Measurements from ENCODE around the gene DGCR2.
"Not testable (repeated sequence)": the region's sequence is repeated elsewhere in the genome, so short reads cannot be mapped to it uniquely, and the experiment has no call there.

The DGCR2 gene

DNA sequence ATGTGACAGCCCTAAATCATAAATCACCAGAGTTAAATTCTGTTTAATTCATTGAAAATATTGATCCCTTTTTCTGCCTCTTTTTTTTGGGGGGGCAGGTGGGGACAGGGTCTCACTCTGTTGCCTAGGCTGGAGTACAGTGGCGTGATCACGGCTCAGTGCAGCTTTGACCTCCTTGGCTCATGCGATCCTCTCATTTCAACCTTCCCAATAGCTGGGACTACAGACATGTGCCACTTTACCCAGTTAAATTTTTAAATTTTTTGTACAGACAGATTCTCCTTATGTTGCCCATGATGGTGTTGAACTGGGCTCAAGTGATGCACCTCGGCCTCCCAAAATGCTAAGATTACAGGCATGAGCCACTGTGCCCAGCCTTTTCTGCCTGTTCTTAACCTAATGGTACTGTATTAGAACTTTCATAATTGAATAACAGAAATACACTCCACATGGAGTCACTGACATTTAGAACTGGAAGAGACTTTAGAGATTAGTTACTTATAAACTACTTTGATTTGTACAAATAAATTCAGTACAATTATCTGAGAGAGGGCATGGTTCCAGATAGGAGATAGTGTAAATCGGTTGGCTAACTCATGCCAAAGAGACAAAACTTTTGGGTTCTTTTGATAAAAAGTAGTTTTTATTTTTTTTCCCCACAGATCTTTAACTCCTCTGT is 109.8 kb downstream of the DGCR2 start:
- Histone ChIP-seq H3K27me3 (ENCODE audit: low read depth, low read length) (peaks cover 3% of the 10 kb centered on the region; the same call in 1 of the 2 replicates), H3K4me1 (ENCODE audit: low read length) (no peaks in the 10 kb centered on the region), H2AFZ (ENCODE audit: low read depth, low read length) (no peak overlapping the region), H4K20me1 (ENCODE audit: insufficient read depth, low read length) (no peaks in the 10 kb centered on the region), H3K9ac (ENCODE audit: low read length) (no peak overlapping the region), H3K27ac (ENCODE audit: low read length) (no peak overlapping the region), H3K36me3 (replicated peaks; ENCODE audit: low read depth, low read length) (no peaks in the 10 kb centered on the region), H3K9me3 (ENCODE audit: insufficient read depth, low read length) (no peaks in the 10 kb centered on the region), H3K4me3 (ENCODE audit: low read length) (no peak overlapping the region), H3K4me2 (ENCODE audit: low read length) (no peak overlapping the region), H3K79me2 (ENCODE audit: low read length) (no peaks in the 10 kb centered on the region)
- TF ChIP-seq, protein P1, sequence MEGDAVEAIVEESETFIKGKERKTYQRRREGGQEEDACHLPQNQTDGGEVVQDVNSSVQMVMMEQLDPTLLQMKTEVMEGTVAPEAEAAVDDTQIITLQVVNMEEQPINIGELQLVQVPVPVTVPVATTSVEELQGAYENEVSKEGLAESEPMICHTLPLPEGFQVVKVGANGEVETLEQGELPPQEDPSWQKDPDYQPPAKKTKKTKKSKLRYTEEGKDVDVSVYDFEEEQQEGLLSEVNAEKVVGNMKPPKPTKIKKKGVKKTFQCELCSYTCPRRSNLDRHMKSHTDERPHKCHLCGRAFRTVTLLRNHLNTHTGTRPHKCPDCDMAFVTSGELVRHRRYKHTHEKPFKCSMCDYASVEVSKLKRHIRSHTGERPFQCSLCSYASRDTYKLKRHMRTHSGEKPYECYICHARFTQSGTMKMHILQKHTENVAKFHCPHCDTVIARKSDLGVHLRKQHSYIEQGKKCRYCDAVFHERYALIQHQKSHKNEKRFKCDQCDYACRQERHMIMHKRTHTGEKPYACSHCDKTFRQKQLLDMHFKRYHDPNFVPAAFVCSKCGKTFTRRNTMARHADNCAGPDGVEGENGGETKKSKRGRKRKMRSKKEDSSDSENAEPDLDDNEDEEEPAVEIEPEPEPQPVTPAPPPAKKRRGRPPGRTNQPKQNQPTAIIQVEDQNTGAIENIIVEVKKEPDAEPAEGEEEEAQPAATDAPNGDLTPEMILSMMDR (IDR thresholded peaks at IDR 0.05; ENCODE audit: low read depth, low read length) = no peak
- no peak for TF ChIP-seq EZH2phosphoT487 (IDR thresholded peaks at IDR 0.05; ENCODE audit: low read depth)

DNA sequence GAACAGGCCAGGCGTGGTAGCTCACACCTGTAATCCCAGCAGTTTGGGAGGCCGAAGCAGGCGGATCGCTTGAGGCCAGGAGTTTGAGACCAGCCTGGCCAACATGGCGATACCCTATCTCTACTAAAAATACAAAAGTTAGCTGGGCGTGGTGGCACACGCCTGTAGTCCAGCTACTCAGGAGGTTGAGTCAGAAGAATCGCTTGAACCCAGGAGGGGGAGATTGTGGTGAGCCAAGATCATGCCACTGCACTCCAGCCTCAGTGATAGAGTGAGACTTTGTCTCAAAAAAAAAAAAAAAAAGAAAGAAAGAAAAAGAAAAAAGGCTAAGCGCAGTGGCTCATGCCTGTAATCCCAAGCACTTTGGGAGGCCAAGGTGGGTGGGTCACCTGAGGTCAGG is 110.6 kb downstream of the DGCR2 start:
- not testable (repeated sequence) for H4K20me1 ChIP-seq (ENCODE audit: insufficient read depth, low read length); H3K79me2 ChIP-seq (ENCODE audit: low read length); H3K9ac ChIP-seq (ENCODE audit: low read length); H3K4me3 ChIP-seq (ENCODE audit: low read length); H2AFZ ChIP-seq (ENCODE audit: low read depth, low read length); H3K27ac ChIP-seq (ENCODE audit: low read length); H3K4me2 ChIP-seq (ENCODE audit: low read length); H3K27me3 ChIP-seq (ENCODE audit: low read depth, low read length); H3K9me3 ChIP-seq (ENCODE audit: insufficient read depth, low read length); H3K36me3 ChIP-seq (replicated peaks; ENCODE audit: low read depth, low read length); H3K4me1 ChIP-seq (ENCODE audit: low read length)

DNA sequence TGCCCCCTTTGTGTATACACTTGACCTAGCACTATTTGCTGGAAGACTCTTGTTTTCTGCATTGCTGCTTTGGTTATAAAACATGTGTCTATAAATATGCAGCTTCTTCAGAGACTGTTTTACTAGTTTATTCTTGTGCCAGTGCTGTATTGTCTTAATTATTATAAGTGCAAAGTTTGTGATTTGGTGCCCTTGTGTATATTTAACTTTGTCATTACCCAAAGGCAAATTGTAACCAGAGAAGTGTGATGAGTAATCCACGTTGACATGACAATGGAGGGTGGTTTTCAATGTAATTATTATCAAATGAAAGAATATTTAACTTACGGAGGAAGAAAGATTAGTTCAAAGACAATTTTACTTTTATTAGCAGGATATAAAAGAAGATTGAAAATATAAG is 111.1 kb downstream of the DGCR2 start:
- H3K79me2 ChIP-seq (ENCODE audit: low read length) = no peaks in the 10 kb centered on the region
- no peak overlapping the region for H2AFZ ChIP-seq (ENCODE audit: low read depth, low read length)
- H3K4me3 ChIP-seq (ENCODE audit: low read length) = no peak overlapping the region
- no peak overlapping the region for H3K9ac ChIP-seq (ENCODE audit: low read length)
- H3K27ac ChIP-seq (ENCODE audit: low read length) = no peak overlapping the region
- no peaks in the 10 kb centered on the region for H3K4me1 ChIP-seq (ENCODE audit: low read length)
- TF ChIP-seq, protein P1 (IDR thresholded peaks at IDR 0.05; ENCODE audit: low read depth, low read length) = no peak
- no peak for TF ChIP-seq EZH2phosphoT487 (IDR thresholded peaks at IDR 0.05; ENCODE audit: low read depth)
- peaks cover 3% of the 10 kb centered on the region; the same call in 1 of the 2 replicates for H3K27me3 ChIP-seq (ENCODE audit: low read depth, low read length)
- H3K36me3 ChIP-seq (replicated peaks; ENCODE audit: low read depth, low read length) = no peaks in the 10 kb centered on the region
- H4K20me1 ChIP-seq (ENCODE audit: insufficient read depth, low read length) = no peaks in the 10 kb centered on the region
- H3K4me2 ChIP-seq (ENCODE audit: low read length) = no peak overlapping the region
- H3K9me3 ChIP-seq (ENCODE audit: insufficient read depth, low read length) = no peaks in the 10 kb centered on the region

DNA sequence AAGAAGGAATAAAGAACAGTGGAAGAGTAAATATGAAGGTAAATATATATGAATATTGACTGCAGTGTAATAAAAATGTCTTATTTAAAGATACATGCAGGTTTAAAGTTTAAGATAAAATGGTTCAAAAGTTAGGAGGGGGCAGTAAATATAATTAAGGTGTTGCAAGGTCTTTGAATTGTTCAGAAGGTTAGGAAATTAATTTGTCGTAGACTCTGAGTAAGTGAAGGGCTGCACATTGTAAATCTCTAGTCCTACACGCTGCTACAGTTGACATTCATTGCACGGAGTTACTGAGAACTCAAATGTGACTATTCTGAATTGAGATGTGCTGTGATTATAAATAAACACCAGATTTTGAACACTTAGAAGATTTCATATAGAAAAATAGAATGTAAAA is 116.3 kb downstream of the DGCR2 start:
- H3K27me3 ChIP-seq (ENCODE audit: low read depth, low read length) = peaks cover 25% of the 10 kb centered on the region
- H3K9ac ChIP-seq (ENCODE audit: low read length) = no peak overlapping the region
- H3K4me1 ChIP-seq (ENCODE audit: low read length) = no peaks in the 10 kb centered on the region
- H3K4me2 ChIP-seq (ENCODE audit: low read length) = no peak overlapping the region
- no peaks in the 10 kb centered on the region for H3K36me3 ChIP-seq (replicated peaks; ENCODE audit: low read depth, low read length)
- no peak overlapping the region for H3K4me3 ChIP-seq (ENCODE audit: low read length)
- no peak overlapping the region for H3K27ac ChIP-seq (ENCODE audit: low read length)
- H2AFZ ChIP-seq (ENCODE audit: low read depth, low read length) = no peak overlapping the region
- no peaks in the 10 kb centered on the region for H3K79me2 ChIP-seq (ENCODE audit: low read length)
- TF ChIP-seq, protein P1 (IDR thresholded peaks at IDR 0.05; ENCODE audit: low read depth, low read length) = no peak
- no peak for TF ChIP-seq EZH2phosphoT487 (IDR thresholded peaks at IDR 0.05; ENCODE audit: low read depth)
- no peaks in the 10 kb centered on the region for H3K9me3 ChIP-seq (ENCODE audit: insufficient read depth, low read length)
- no peaks in the 10 kb centered on the region for H4K20me1 ChIP-seq (ENCODE audit: insufficient read depth, low read length)

All from OCI-LY3 (cell line).